Measurements from ENCODE around the gene TRAPPC2.

DNA sequence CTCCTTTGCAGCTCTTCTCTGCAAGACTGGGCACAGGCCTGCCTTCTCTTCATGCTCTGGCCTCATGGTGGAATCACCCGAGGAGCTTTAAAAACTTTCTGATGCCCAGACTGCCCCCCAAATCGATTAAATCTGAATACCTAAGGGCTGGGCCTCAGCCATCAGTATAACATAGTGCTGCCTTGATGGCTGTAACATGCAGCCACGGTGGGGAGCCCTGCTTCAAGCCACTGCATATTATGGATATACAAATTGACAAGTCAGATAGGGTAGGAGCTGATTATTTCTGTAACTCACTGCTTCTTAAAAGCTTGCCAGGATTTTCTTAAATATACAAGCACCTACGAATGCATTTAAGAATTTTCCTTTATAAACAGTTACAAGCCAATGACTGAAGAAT is 42.0 kb upstream of the TRAPPC2 start:
- TF ChIP-seq, protein P1, sequence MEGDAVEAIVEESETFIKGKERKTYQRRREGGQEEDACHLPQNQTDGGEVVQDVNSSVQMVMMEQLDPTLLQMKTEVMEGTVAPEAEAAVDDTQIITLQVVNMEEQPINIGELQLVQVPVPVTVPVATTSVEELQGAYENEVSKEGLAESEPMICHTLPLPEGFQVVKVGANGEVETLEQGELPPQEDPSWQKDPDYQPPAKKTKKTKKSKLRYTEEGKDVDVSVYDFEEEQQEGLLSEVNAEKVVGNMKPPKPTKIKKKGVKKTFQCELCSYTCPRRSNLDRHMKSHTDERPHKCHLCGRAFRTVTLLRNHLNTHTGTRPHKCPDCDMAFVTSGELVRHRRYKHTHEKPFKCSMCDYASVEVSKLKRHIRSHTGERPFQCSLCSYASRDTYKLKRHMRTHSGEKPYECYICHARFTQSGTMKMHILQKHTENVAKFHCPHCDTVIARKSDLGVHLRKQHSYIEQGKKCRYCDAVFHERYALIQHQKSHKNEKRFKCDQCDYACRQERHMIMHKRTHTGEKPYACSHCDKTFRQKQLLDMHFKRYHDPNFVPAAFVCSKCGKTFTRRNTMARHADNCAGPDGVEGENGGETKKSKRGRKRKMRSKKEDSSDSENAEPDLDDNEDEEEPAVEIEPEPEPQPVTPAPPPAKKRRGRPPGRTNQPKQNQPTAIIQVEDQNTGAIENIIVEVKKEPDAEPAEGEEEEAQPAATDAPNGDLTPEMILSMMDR (IDR thresholded peaks at IDR 0.05): no peak
- TF ChIP-seq POLR2AphosphoS5 (IDR thresholded peaks at IDR 0.05): no peak
